ENCODE data around the gene PLXNB1.
"Not testable (repeated sequence)": the region's sequence is repeated elsewhere in the genome, so short reads cannot be mapped to it uniquely, and the experiment has no call there.

Gene PLXNB1, protein sequence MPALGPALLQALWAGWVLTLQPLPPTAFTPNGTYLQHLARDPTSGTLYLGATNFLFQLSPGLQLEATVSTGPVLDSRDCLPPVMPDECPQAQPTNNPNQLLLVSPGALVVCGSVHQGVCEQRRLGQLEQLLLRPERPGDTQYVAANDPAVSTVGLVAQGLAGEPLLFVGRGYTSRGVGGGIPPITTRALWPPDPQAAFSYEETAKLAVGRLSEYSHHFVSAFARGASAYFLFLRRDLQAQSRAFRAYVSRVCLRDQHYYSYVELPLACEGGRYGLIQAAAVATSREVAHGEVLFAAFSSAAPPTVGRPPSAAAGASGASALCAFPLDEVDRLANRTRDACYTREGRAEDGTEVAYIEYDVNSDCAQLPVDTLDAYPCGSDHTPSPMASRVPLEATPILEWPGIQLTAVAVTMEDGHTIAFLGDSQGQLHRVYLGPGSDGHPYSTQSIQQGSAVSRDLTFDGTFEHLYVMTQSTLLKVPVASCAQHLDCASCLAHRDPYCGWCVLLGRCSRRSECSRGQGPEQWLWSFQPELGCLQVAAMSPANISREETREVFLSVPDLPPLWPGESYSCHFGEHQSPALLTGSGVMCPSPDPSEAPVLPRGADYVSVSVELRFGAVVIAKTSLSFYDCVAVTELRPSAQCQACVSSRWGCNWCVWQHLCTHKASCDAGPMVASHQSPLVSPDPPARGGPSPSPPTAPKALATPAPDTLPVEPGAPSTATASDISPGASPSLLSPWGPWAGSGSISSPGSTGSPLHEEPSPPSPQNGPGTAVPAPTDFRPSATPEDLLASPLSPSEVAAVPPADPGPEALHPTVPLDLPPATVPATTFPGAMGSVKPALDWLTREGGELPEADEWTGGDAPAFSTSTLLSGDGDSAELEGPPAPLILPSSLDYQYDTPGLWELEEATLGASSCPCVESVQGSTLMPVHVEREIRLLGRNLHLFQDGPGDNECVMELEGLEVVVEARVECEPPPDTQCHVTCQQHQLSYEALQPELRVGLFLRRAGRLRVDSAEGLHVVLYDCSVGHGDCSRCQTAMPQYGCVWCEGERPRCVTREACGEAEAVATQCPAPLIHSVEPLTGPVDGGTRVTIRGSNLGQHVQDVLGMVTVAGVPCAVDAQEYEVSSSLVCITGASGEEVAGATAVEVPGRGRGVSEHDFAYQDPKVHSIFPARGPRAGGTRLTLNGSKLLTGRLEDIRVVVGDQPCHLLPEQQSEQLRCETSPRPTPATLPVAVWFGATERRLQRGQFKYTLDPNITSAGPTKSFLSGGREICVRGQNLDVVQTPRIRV (N-terminal part only)

DNA sequence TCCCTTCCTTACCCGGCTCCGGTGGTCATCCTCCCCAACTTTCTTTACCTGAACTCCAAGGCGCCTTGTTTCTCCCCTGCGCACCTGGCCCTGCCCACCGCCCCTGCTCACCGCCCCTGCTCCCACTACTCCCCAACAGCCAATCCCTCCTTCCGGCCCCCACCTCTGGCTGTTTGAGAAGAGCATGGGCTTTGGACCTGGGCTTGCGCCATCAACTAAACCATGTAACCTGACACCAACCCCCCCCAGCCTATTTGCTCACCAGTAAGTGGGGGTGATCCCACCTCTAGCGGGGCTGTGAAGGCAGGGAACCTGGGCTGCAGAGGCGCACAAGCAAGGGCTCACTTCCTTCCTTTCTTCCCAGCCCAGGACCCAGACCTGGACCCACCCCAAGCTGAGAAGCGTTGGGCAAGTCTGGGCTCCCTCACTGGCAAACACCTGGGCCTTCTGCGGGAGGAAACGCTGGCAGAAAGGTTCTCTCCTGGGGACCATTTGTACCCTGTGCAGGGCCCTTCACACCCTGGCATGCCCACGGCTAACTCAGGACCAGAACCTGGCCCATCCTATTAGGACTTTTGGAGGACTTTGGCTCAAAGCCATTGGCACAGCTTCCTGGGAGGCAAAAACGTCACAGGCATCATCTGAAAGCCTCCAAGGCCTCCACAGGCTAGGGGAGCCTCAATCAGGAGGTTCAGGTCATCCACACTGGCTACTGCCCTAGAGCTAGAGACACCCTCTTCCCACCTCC, at the start of gene PLXNB1:
Gene PLXNB1, minus strand, starts transcription at position 127 of the 748 bp plus-strand sequence. CDS start 5,475 bp downstream, outside the sequence.
- in situ Hi-C loops (cut with MboI; ENCODE audit: low sequenced_read_pairs) = loop anchor here (10.0 kb wide), 1 partner anchor 165 kb away; no protein-coding TSS in a partner anchor

GRCh38 chr3:48478626-48479555, 49.0 kb upstream of the PLXNB1 start:
- in situ Hi-C loops (cut with MboI; ENCODE audit: low sequenced_read_pairs) = no loop called here

DNA sequence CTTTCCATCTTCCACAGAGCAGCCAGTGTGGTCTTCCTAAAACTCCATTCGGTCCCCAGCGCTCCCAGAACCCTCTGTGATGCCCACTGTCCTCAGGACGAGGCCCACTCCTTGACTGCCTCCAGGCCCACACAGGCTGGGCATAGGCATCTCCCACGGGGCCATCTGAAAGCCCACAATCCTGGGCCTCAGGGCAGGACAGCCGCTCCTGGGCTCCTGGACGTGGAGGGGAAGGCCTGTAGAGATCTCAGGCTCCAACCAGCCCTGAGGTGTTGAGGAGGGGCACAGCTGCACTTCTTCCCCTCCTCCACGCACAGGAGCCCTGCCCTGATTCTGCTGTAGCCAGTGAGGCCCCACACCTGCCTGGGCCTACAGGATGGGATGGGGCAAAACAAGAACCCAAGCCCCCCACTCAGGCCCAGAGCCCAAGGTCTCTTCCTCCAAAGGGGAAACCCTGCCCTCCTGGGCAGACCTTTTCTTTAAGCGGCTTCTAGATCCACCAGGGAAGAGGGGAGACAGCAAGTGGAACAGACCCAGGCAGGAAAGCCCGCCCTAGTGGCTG, 48.2 kb upstream of the PLXNB1 start:
- in situ Hi-C loops (cut with MboI; ENCODE audit: low sequenced_read_pairs) = no loop called here

- in situ Hi-C loops (cut with MboI; ENCODE audit: low sequenced_read_pairs) = no loop called here
Observed at GRCh38 chr3:48476426-48477053, 46.7 kb upstream of the PLXNB1 start.

- in situ Hi-C loops (cut with MboI; ENCODE audit: low sequenced_read_pairs) = no loop called here
Observed at GRCh38 chr3:48475188-48475587, 45.3 kb upstream of the PLXNB1 start.

- in situ Hi-C loops (cut with MboI; ENCODE audit: low sequenced_read_pairs) = no loop called here
Observed at GRCh38 chr3:48474619-48475018, 44.7 kb upstream of the PLXNB1 start.

GRCh38 chr3:48474031-48474430, 44.1 kb upstream of the PLXNB1 start:
- in situ Hi-C loops (cut with MboI; ENCODE audit: low sequenced_read_pairs) = not testable (repeated sequence)

- in situ Hi-C loops (cut with MboI; ENCODE audit: low sequenced_read_pairs) = no loop called here
Observed at GRCh38 chr3:48473617-48473952, 43.7 kb upstream of the PLXNB1 start.

- in situ Hi-C loops (cut with MboI; ENCODE audit: low sequenced_read_pairs) = no loop called here
Observed at GRCh38 chr3:48472923-48473616, 43.2 kb upstream of the PLXNB1 start.

- in situ Hi-C loops (cut with MboI; ENCODE audit: low sequenced_read_pairs) = no loop called here
Observed at GRCh38 chr3:48472673-48472922, 42.7 kb upstream of the PLXNB1 start.

GRCh38 chr3:48470286-48470685, 40.4 kb upstream of the PLXNB1 start:
- in situ Hi-C loops (cut with MboI; ENCODE audit: low sequenced_read_pairs) = no loop called here

- in situ Hi-C loops (cut with MboI; ENCODE audit: low sequenced_read_pairs) = no loop called here
Observed at GRCh38 chr3:48469046-48469915, 39.4 kb upstream of the PLXNB1 start.

DNA sequence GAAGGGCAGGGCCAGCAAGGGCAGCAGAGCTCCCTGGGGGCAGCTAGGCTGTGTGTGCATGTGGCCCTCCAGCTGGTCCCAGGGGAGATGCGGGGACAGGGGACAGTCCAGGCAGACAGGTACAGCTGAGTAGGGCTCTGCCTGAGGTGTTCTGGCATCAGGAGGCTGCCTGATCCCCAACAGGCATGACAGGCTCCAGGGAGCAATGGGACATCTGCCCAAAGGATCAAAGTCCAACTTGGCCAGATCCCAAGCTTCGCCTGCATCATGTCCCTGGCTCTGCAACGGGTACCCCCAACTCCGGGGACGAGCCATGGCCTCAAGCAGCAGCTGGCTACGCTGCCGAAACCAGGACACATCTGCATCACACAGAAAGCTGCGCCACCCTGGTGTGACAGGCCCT, 38.4 kb upstream of the PLXNB1 start:
- in situ Hi-C loops (cut with MboI; ENCODE audit: low sequenced_read_pairs) = no loop called here

DNA sequence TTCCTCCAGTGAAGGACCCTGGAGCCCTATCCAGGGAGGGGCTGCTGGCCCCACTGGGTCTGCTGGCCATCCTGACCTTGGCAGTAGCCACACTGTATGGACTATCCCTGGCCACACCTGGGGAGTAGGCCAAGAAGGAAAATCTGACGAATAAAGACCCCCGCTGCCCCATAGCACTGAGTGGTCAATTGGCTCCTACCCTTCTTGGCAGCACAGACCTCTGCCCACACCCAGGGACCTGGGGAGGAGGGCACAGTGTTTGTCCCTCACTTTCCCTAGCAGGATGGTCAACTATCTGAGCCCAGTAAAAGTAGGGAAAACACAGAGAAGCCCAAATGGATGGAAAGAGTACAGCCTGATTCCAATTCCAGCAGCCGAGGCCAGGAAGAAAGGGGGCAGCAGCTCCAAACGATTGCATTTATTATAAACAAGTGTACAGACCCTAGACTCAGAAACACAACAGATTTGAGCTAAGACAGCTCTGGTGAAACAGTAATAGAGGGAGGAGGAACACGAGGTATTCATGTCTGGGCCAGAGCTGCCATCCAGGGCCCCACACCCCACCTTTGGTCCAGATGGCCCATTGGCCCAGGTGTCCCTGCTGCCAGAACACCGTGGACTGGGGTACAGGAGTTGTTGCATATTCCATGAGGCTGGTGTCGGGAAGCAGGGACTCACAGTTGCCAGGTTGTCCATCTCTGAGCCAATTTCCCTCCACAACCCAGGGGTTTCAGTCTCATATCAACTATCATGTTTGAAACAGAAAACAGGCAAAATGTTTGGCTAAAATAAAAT, 37.8 kb upstream of the PLXNB1 start:
- in situ Hi-C loops (cut with MboI; ENCODE audit: low sequenced_read_pairs) = no loop called here

GRCh38 chr3:48467110-48467454, 37.2 kb upstream of the PLXNB1 start:
- in situ Hi-C loops (cut with MboI; ENCODE audit: low sequenced_read_pairs) = no loop called here

- in situ Hi-C loops (cut with MboI; ENCODE audit: low sequenced_read_pairs) = no loop called here
Observed at GRCh38 chr3:48466386-48467109, 36.7 kb upstream of the PLXNB1 start.
